Activated CD4-positive, alpha-beta T cell treated with anti-CD3 and anti-CD28 coated beads, Interleukin-2, amount 50 U/mL, for 4 hours (primary cell): ENCODE results near the gene CNTN2.

Experiments
- DNase-seq, 2 experiments: peaks; one replicate each; pipeline ENCODE4 v3.0.0-alpha.2; 2020

Gene CNTN2

GRCh38 chr1:205056956-205057568 is 14.1 kb downstream of the CNTN2 start:
- DNase-seq, result no peak

DNA sequence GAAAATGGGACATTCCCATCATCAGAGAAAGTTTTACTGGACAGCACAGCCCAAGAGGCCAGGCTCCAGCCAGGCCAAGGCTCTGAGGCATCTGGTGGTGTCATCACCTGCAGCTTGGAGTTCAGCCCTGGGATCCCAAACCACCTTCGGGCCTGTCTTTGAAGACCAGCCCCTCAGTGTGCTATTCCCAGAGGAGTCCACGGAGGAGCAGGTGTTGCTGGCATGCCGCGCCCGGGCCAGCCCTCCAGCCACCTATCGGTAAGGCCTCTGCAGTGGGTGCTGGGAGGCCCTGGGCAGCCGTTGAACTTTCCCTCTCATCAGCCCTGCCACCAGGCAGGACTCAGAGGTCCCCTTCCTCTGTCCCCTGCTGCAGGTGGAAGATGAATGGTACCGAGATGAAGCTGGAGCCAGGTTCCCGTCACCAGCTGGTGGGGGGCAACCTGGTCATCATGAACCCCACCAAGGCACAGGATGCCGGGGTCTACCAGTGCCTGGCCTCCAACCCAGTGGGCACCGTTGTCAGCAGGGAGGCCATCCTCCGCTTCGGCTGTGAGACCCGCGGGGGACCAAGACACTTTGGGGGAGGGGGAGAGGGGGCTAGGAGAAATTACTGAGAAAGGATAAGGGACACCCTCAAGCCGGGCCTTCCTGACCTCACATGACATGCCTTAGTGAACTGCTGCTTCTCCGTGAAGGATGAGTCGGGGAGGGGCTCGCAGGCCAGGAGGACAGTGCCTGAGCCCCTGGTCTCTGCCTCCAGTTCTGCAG is 15.0 kb downstream of the CNTN2 start:
- no peak for DNase-seq

DNA sequence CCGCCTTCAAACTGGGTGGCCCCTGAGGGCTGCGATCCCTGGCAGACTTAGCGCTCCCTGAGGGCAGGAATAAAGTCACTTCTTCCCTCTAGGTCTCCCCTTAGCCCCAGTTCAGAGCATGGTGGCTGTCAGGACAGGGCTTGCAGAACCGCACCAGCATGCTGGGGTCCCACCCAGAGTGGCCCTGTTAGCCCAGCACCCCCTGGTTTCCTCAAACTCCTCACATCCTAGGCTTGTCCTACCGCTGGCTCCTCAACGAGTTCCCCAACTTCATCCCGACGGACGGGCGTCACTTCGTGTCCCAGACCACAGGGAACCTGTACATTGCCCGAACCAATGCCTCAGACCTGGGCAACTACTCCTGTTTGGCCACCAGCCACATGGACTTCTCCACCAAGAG is 15.8 kb downstream of the CNTN2 start:
- no peak for DNase-seq

- DNase-seq, result no peak
These were observed 16.6 kb downstream of the CNTN2 start for GRCh38 chr1:205059660-205060059.

GRCh38 chr1:205060746-205061145 is 17.7 kb downstream of the CNTN2 start:
- DNase-seq, result no peak

DNA sequence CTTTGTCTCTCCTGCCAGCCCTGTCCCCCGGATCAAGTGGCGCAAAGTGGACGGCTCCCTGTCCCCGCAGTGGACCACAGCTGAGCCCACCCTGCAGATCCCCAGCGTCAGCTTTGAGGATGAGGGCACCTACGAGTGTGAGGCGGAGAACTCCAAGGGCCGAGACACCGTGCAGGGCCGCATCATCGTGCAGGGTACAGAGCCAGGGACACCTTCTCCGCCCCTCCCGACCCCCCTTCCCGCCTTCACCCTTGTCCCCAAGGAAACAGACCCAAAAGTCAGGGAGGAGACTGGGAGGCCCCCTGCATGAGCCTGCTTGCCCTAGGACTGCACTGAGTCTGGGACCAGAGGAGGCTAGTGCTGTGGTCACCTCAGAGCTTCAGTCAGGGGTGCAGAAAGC is 18.2 kb downstream of the CNTN2 start:
- no peak for DNase-seq

- peak; percentile 54 to 66 for DNase-seq
These were observed 18.7 kb downstream of the CNTN2 start for GRCh38 chr1:205061665-205062069.

GRCh38 chr1:205062319-205062718 is 19.3 kb downstream of the CNTN2 start:
- DNase-seq, result no peak

- no peak for DNase-seq
These were observed 19.9 kb downstream of the CNTN2 start for GRCh38 chr1:205062895-205063294.

GRCh38 chr1:205064301-205064700 is 21.3 kb downstream of the CNTN2 start:
- no peak for DNase-seq

GRCh38 chr1:205064741-205065316 is 21.8 kb downstream of the CNTN2 start:
- no peak for DNase-seq

- no peak for DNase-seq
These were observed 22.7 kb downstream of the CNTN2 start for GRCh38 chr1:205065666-205066065.

- DNase-seq, result no peak
These were observed 23.3 kb downstream of the CNTN2 start for GRCh38 chr1:205066141-205066818.

DNA sequence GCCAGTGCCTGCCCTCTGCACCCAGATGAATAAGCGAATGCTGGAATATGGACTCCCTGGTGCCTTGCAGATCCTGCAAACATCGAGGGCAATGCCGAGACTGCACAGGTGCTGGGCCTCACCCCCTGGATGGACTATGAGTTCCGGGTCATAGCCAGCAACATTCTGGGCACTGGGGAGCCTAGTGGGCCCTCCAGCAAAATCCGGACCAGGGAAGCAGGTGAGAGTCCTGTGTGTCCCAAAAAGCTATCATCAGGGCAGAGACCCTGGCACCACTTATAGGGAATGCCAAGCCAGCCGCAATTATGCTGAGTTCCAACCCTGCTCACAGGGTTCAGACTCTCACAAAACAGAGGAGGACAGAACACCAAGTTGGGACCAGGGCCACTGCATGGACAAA is 24.0 kb downstream of the CNTN2 start:
- DNase-seq, result no peak

- DNase-seq, result no peak
These were observed 25.0 kb downstream of the CNTN2 start for GRCh38 chr1:205068001-205068400.

DNA sequence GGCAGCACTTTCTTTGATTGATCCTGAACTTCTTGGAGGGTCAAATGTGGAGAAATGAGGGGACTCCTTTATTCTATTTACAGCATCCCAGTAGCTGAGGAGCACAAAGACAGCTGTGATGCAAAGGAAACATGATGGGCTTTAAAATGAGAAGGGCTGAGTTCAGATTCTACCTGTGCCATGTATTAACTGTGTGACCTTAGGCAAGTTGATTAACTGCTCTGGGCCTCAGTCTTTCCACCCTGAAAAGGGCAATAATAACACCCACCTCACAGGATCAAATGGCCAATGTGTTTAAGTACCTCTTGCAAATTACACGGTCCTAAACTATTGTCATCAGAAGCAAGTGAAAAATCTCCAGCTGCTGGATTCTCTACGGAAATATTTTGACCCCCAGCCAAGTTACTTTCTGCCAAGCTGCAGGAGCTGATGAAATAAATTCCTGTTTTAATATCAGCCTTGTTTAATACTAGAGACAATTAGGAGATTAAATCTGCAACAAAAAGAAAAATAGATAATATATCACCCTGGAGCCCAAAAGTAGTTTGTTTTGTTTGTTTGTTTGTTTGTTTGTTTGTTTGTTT is 25.5 kb downstream of the CNTN2 start:
- no peak for DNase-seq

GRCh38 chr1:205069371-205070125 is 26.5 kb downstream of the CNTN2 start:
- DNase-seq, result no peak

- no peak for DNase-seq
These were observed 28.0 kb downstream of the CNTN2 start for GRCh38 chr1:205071028-205071409.

GRCh38 chr1:205071801-205072200 is 28.8 kb downstream of the CNTN2 start:
- no peak for DNase-seq

- DNase-seq, result no peak
These were observed 29.3 kb downstream of the CNTN2 start for GRCh38 chr1:205072286-205072685.

GRCh38 chr1:205072881-205073280 is 29.9 kb downstream of the CNTN2 start:
- no peak for DNase-seq

DNA sequence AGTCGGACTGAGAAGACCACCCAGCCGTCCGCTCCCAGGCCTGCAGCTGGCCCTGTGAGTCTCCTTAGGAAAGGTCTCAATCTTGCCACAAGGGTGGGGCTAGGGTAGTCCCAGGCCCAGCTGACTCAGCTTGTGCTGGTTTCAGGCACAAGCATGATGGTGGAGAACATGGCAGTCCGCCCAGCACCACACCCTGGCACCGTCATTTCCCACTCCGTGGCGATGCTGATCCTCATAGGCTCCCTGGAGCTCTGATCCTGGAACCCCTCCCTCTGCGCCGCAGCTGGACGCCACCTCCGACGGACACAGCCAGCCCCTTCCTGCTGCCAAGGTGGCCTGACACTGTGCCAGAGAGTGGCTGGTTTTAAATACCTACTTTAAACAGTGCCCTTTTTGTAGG is 30.5 kb downstream of the CNTN2 start:
- DNase-seq, result no peak

DNA sequence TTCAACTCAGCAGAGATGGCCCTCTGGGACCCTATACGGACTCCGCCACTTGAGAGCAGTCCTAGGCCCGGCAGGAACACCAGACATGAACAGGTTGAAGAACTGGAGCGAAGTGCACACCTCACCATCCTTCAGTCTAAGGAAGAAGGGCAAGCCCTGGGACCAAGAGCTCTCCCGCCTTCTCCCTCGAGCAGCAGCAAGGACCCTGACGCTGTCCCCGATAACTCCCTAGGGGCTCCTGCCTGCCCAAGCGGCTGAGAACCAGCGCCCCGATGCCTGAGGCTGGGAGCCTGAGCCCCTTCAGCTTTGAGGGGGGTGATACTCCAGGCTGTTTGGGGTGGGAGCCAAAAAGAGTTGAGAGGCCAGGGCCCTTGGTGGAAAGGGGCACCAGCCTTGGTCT is 31.1 kb downstream of the CNTN2 start:
- DNase-seq, result no peak
